Measurements from ENCODE around the gene EPHX1. TPM values are rescaled to one million over a fixed set of nuclear protein-coding genes. Genes with fewer than 3 reads are reported as not detected.

The EPHX1 gene
- polyA plus RNA-seq, 2 of the 4 experiments (the other 2 are of a cell fraction), result 150 to 252 TPM

DNA sequence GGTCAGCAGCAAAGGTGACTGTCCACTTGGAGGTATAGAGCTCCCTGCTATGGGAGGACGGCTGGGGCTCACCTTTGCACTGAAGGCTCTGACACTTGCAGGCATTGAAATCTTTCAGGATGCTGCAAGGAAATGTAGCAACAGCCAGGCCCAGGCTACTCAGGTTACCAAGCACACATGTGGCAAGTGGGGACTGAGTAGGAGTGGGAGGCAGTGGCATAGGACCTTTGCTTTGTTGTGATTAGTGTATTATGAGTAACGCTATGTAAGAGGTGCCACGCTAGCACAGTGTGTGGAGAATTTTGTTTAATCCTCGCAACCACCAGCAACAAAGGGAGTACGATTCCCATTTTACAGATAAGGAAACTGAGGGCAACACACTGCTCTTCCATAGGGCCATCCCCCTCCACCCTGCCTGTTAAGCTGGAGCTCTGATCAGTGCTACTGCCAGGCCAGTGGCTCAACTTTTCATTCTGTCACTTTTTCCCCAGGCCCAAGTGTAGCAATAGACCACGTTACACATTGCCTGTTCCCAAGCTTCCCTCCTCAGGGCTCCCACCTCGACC is 51.0 kb downstream of the EPHX1 start:
- POLR2A ChIA-PET, result no interaction called here
- FAIRE-seq, result no peak
- CTCF ChIA-PET, result interaction anchor here (0.6 to 7.2 kb wide), 11 partner anchors 9 to 386 kb away, joined by 3 to 30 read pairs (median 4); partner anchors contain the start of gene TMEM63A

DNA sequence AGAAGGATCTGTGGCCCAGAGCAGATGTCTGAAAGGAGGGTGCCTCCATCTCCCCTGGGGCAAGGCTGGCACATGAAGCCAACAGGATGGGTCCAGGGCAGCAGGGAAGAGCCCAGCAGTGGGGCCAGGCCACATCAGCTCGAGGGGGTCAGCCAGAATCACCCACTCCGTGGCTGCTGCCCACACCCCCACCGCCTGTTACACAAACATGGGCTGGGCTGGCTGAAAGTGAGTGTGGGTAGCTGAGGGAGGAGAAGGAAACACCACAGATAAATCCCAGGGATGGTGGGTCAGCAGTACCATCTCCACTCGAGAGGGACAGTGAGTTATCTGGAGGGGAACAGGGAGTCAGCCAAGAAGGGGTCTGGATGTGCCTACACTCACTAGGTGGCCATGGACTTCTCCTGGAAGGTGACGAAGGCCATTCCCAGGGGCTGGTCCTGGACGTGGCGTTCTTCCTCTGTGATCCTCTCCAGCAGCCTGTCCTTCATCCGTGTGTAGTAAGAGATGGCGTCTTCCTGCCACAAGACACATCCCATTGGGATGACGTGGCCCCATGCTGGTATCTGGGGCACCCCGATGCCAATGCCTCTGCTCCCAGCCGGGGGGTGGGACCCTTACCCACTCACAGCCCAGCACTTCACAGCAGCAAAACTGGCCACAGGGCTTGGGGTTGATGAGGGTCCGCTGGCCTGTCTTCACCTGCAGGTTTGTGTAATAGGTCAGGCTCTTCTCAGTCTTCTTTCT is 52.1 kb downstream of the EPHX1 start:
- TF ChIP-seq POLR2A (IDR thresholded peaks at IDR 0.05; ENCODE audit: low read length) (no peak), TFCP2L1 (CRISPR knock-in tag; IDR thresholded peaks at IDR 0.05) (no peak), NPAS2 (CRISPR knock-in tag; IDR thresholded peaks at IDR 0.05; ENCODE audit: borderline replicate concordance) (no peak), HOXB13 (CRISPR knock-in tag; IDR thresholded peaks at IDR 0.05; ENCODE audit: low read depth) (no peak), FOXS1 (CRISPR knock-in tag; IDR thresholded peaks at IDR 0.05) (no peak), RAD21 (conservative IDR thresholded peaks at IDR 0.05 in 1 of 2, IDR thresholded peaks at IDR 0.05 in 1 of 2) (no peak), PHF8 (IDR thresholded peaks at IDR 0.05; ENCODE audit: borderline replicate concordance, low read depth) (no peak)
- TF ChIP-seq, protein P1, sequence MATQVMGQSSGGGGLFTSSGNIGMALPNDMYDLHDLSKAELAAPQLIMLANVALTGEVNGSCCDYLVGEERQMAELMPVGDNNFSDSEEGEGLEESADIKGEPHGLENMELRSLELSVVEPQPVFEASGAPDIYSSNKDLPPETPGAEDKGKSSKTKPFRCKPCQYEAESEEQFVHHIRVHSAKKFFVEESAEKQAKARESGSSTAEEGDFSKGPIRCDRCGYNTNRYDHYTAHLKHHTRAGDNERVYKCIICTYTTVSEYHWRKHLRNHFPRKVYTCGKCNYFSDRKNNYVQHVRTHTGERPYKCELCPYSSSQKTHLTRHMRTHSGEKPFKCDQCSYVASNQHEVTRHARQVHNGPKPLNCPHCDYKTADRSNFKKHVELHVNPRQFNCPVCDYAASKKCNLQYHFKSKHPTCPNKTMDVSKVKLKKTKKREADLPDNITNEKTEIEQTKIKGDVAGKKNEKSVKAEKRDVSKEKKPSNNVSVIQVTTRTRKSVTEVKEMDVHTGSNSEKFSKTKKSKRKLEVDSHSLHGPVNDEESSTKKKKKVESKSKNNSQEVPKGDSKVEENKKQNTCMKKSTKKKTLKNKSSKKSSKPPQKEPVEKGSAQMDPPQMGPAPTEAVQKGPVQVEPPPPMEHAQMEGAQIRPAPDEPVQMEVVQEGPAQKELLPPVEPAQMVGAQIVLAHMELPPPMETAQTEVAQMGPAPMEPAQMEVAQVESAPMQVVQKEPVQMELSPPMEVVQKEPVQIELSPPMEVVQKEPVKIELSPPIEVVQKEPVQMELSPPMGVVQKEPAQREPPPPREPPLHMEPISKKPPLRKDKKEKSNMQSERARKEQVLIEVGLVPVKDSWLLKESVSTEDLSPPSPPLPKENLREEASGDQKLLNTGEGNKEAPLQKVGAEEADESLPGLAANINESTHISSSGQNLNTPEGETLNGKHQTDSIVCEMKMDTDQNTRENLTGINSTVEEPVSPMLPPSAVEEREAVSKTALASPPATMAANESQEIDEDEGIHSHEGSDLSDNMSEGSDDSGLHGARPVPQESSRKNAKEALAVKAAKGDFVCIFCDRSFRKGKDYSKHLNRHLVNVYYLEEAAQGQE (IDR thresholded peaks at IDR 0.05), result no peak
- TF ChIP-seq, protein P2, sequence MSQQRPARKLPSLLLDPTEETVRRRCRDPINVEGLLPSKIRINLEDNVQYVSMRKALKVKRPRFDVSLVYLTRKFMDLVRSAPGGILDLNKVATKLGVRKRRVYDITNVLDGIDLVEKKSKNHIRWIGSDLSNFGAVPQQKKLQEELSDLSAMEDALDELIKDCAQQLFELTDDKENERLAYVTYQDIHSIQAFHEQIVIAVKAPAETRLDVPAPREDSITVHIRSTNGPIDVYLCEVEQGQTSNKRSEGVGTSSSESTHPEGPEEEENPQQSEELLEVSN (IDR thresholded peaks at IDR 0.05; ENCODE audit: borderline replicate concordance, low read depth), result no peak
- TF ChIP-seq, protein P3, sequence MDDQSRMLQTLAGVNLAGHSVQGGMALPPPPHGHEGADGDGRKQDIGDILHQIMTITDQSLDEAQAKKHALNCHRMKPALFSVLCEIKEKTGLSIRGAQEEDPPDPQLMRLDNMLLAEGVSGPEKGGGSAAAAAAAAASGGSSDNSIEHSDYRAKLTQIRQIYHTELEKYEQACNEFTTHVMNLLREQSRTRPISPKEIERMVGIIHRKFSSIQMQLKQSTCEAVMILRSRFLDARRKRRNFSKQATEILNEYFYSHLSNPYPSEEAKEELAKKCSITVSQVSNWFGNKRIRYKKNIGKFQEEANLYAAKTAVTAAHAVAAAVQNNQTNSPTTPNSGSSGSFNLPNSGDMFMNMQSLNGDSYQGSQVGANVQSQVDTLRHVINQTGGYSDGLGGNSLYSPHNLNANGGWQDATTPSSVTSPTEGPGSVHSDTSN (IDR thresholded peaks at IDR 0.05), result no peak
- ATAC-seq (no peak), DNase-seq (ENCODE audit: low read depth in 1 of 2, low spot score in 1 of 2) (no peak), FAIRE-seq (no peak)
- ChIA-PET CTCF (interaction anchor here (0.6 to 7.2 kb wide), 10 partner anchors 8 to 387 kb away, joined by 3 to 30 read pairs (median 4); partner anchors contain the start of gene TMEM63A), POLR2A (no interaction called here)
- H3K9me3 ChIP-seq, result no peaks in the 10 kb centered on the region
- H3K4me3 ChIP-seq, result no peak overlapping the region
- H3K27ac ChIP-seq, result no peak overlapping the region
- peaks cover 14% of the 10 kb centered on the region for H3K4me1 ChIP-seq
- H3K4me2 ChIP-seq, result no peak overlapping the region
- WGBS (ENCODE audit: missing lambda C conversion rate), result 91% methylated on average over 12 of the region's 13 CpGs

More for the DNA sequence above, 51.0 kb downstream of the EPHX1 start:
- 87% methylated on average over 7 of the region's 7 CpGs for WGBS (ENCODE audit: missing lambda C conversion rate)
- H3K4me3 ChIP-seq, result no peak overlapping the region
- ATAC-seq (no peak), DNase-seq (ENCODE audit: low read depth in 1 of 2, low spot score in 1 of 2) (no peak)
- peaks cover 14% of the 10 kb centered on the region for H3K4me1 ChIP-seq
- H3K27ac ChIP-seq, result no peak overlapping the region
- H3K4me2 ChIP-seq, result no peak overlapping the region
- H3K9me3 ChIP-seq, result no peaks in the 10 kb centered on the region
- no peak for TF ChIP-seq PHF8 (IDR thresholded peaks at IDR 0.05; ENCODE audit: borderline replicate concordance, low read depth)
- TF ChIP-seq CBX8 (IDR thresholded peaks at IDR 0.05), result no peak
- TF ChIP-seq TP53 (CRISPR knock-in tag; IDR thresholded peaks at IDR 0.05), result no peak
- TF ChIP-seq CHD2 (IDR thresholded peaks at IDR 0.05; ENCODE audit: low read length, partially characterized antibody), result no peak
- TF ChIP-seq RFX5 (IDR thresholded peaks at IDR 0.05), result no peak
- TF ChIP-seq ZC3H11A (IDR thresholded peaks at IDR 0.05), result no peak

DNA sequence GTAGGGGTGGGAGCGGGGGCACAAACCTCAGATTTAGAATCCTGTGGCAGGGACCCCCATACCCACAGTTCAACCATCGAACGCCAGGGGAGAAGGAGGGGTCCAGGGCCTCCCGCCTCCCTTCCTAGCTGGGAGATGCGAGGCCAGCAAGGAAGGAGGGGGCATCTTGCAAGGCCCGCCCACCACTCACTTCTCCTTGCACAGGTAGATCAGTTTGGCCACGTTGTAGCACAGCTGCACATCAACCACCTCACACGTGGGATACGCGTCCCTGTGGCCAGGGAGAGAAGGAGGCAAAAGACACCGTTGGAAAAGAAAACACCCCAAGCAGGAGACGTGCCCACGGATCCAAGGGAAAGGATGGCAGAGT is 52.6 kb downstream of the EPHX1 start:
- H3K27ac ChIP-seq, result no peak overlapping the region
- CTCF ChIA-PET, result interaction anchor here (1.0 to 1.7 kb wide), 3 partner anchors 8 to 91 kb away, joined by 3 to 5 read pairs (median 3); no protein-coding TSS in a partner anchor
- POLR2A ChIA-PET, result no interaction called here
- H3K4me2 ChIP-seq, result no peak overlapping the region
- no peak for DNase-seq (ENCODE audit: low read depth in 1 of 2, low spot score in 1 of 2)
- 92% methylated on average over 13 of the region's 13 CpGs for WGBS (ENCODE audit: missing lambda C conversion rate)
- no peak for FAIRE-seq
- H3K4me3 ChIP-seq, result no peak overlapping the region
- no peaks in the 10 kb centered on the region for H3K9me3 ChIP-seq
- no peak for ATAC-seq
- peaks cover 14% of the 10 kb centered on the region for H3K4me1 ChIP-seq
- TF ChIP-seq RARB (CRISPR knock-in tag; IDR thresholded peaks at IDR 0.05) (no peak), SREBF2 (IDR thresholded peaks at IDR 0.05) (no peak), JUNB (IDR thresholded peaks at IDR 0.05) (no peak), HOXA7 (CRISPR knock-in tag; IDR thresholded peaks at IDR 0.05) (no peak), CBX2 (IDR thresholded peaks at IDR 0.05; ENCODE audit: borderline replicate concordance, low read depth) (no peak), MYC (IDR thresholded peaks at IDR 0.05; ENCODE audit: borderline replicate concordance, low read length) (no peak), CHD2 (IDR thresholded peaks at IDR 0.05; ENCODE audit: low read length, partially characterized antibody) (no peak), MAZ (IDR thresholded peaks at IDR 0.05; ENCODE audit: borderline replicate concordance, low read depth, low read length) (no peak), FOSB (CRISPR knock-in tag; IDR thresholded peaks at IDR 0.05) (no peak), TFCP2L1 (CRISPR knock-in tag; IDR thresholded peaks at IDR 0.05) (no peak)
- TF ChIP-seq, protein P4, sequence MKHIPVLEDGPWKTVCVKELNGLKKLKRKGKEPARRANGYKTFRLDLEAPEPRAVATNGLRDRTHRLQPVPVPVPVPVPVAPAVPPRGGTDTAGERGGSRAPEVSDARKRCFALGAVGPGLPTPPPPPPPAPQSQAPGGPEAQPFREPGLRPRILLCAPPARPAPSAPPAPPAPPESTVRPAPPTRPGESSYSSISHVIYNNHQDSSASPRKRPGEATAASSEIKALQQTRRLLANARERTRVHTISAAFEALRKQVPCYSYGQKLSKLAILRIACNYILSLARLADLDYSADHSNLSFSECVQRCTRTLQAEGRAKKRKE (CRISPR knock-in tag; IDR thresholded peaks at IDR 0.05; ENCODE audit: low read depth), result no peak
- TF ChIP-seq, protein P3 (IDR thresholded peaks at IDR 0.05), result no peak
- TF ChIP-seq, protein P2 (IDR thresholded peaks at IDR 0.05; ENCODE audit: borderline replicate concordance, low read depth), result no peak

Data from A549 (cell line).